Transverse colon (tissue), 3 donors: Measurements from ENCODE around the gene EME1.

Experiments used
- POLR2A ChIP-seq: fragments of 450-650 bp; IDR thresholded peaks from one replicate; pipeline ENCODE4 v1.6.1; 2016; ENCODE audit warnings: antibody characterized with exemption, mild to moderate bottlenecking, moderate library complexity
- POLR2AphosphoS5 ChIP-seq, 3 donors: sonication (generic); formaldehyde crosslinking; IDR thresholded peaks; one replicate each; pipeline ENCODE4 v1.6.1; 2016; ENCODE audit warnings: antibody characterized with exemption in 3 of 3

GRCh38 chr17:50355336-50355700 is 17.7 kb upstream of the EME1 start:
- TF ChIP-seq POLR2A = no peak
- TF ChIP-seq POLR2AphosphoS5 (IDR thresholded peaks at IDR 0.05) = no peak
